ENCODE measurements around the gene CORIN.
"Not testable (repeated sequence)": the region's sequence is repeated elsewhere in the genome, so short reads cannot be mapped to it uniquely, and the experiment has no call there.

The CORIN gene

GRCh38 chr4:47557255-47557654 lies 280.6 kb downstream of the CORIN start:
- DNase-seq = no peak

DNA sequence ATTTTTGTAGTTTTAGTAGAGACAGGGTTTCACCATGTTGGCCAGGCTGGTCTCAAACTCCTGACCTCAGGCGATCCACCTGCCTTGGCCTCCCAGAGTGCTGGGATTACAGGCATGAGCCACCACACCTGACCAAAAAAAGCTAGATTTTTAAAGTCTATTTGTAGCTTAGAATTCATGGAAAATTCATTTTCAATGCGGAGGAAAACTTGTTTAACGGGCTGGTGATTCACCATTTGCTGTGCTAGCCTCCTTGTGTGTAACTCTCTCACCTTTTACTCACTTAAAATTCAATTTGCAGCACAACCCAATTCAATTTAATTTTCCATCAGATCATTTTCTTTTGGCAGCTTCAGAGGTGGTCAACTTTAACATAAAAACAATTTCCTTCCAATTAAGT lies 281.9 kb downstream of the CORIN start:
- DNase-seq = not testable (repeated sequence)

GRCh38 chr4:47553329-47554125 lies 284.3 kb downstream of the CORIN start:
- DNase-seq = no peak

DNA sequence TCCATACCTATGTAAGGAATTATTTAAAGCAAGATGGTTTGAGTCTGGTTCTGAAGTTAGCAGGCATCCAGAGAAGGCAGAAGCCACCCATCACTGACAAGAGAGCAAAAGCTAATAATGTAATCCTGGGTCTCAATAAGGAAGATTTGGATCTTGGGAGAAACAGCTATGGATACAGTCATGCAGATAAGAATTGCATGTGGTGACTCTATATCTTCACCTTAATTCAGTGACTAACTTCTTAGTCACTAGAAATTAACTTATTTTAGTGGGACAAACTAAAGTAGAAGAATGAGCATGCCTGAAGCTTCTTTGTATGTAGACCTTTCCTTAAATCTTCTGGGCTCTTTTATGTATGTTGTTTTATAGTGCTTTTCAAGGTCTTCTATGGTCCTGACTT lies 286.2 kb downstream of the CORIN start:
- DNase-seq = no peak

DNA sequence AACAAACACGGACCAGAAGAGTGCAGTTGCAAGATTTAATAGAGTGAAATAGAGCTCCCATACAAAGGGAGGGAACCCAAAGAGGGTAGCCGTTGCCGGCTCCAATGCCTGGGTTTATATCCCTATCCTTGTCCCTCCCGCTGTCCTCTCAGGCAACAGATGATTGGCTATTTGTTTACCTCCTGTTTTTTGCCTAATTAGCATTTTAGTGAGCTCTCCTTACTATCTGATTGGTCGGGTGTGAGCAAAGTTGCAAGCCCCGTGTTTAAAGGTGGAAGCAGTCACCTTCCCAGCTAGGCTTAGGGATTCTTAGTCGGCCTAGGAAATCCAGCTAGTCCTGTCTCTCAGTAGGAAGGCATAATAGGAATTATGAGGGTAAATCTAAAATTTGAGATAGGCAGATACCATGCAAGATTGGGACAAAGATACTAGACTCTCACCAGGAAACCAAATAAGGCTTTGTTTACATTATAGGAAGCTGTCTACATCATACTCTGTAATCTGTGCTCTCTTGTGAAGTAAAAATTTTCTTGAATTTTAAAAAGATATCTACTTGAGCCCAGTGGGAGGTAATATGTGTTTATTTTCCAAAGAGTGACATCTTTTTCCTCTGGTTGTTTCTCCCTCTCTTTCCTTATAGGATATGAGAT lies 286.8 kb downstream of the CORIN start:
- no peak for DNase-seq

DNA sequence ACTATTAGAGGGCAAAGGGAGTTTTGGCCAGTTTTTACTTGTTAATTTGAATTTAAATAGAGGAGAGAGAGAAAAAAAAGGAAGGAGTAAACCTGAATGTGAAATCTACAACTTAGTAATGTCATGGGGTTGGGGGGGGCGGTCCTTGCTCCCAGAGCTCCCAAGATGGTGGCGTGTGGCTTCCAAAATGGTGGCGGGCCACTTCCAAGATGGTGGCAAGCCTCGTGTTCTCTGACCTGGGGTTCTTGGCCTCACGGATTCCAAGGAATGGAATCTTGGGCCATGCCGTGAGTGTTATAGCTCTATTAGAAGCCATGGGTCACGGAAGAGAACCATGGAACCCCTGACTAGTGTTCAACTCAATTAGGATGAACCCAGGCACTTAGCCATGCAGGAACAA lies 287.5 kb downstream of the CORIN start:
- not testable (repeated sequence) for DNase-seq

All from activated effector memory CD4-positive, alpha-beta T cell treated with anti-CD3 and anti-CD28 coated beads, Interleukin-2, amount 50 U/mL, for 16 hours (primary cell).